IMR-90 (cell line): ENCODE measurements around the gene CD44. TPM values are rescaled to one million over a fixed set of nuclear protein-coding genes. Genes with fewer than 3 reads are reported as not detected.

Source experiments
- ATAC-seq: fragments of 200-7000 bp; cut with Tn5 transposase; 2 replicates; pipeline ENCODE4 v1.9.1; 2020; ENCODE audit warnings: low read depth, mild to moderate bottlenecking, moderate library complexity
- BruUV-seq: library from RNA; stranded (reverse); fragments of 400-500 nt; replicated peaks from 2 replicates; lab custom pipeline; 2021; lab: Mats Ljungman, UMichigan
- CTCF ChIA-PET: fragments of 300-600 bp; formaldehyde crosslinking; extraction: SDS; loops from one replicate; lab custom pipeline; 2021; ENCODE audit warnings: antibody characterized with exemption; lab: Yijun Ruan, JAX
- POLR2A ChIA-PET: fragments of 300-600 bp; sonication (Branson Sonifier 250); formaldehyde crosslinking; loops from one replicate; lab custom pipeline; 2022; ENCODE audit warnings: antibody characterized with exemption; ENCODE audit not compliant: unreplicated experiment; lab: Charles Lee
- DNase-seq: peaks from one replicate; pipeline ENCODE4 v3.0.0; 2013
- H2AFZ ChIP-seq: replicated peaks from 2 replicates; pipeline ENCODE3; 2013; ENCODE audit warnings: low read length, mild to moderate bottlenecking; ENCODE audit not compliant: poor library complexity
- H2AK5ac ChIP-seq: 2 replicates; pipeline ENCODE4 v1.6.1; 2013; ENCODE audit warnings: low read depth, low read length, inconsistent platforms
- H2AK9ac ChIP-seq: replicated peaks from 2 replicates; pipeline ENCODE3; 2013; ENCODE audit warnings: mild to moderate bottlenecking, low read depth, low read length, moderate library complexity; ENCODE audit not compliant: poor library complexity
- H2BK120ac ChIP-seq: 2 replicates; pipeline ENCODE4 v1.6.1; 2013; ENCODE audit warnings: low read depth, low read length, inconsistent platforms
- H2BK15ac ChIP-seq: 3 replicates; pipeline ENCODE4 v1.6.1; 2013; ENCODE audit warnings: low read depth, low read length, inconsistent platforms
- H2BK20ac ChIP-seq: 2 replicates; pipeline ENCODE4 v1.6.1; 2013; ENCODE audit warnings: low read depth, mild to moderate bottlenecking, inconsistent platforms, low read length, moderate library complexity
- H2BK5ac ChIP-seq: 2 replicates; pipeline ENCODE4 v1.6.1; 2013; ENCODE audit warnings: mild to moderate bottlenecking, low read depth, low read length, inconsistent platforms; ENCODE audit not compliant: poor library complexity, severe bottlenecking
- H3K14ac ChIP-seq: replicated peaks from 2 replicates; pipeline ENCODE4 v1.6.1; 2013; ENCODE audit warnings: low read depth, low read length, inconsistent platforms
- H3K18ac ChIP-seq: 2 replicates; pipeline ENCODE4 v1.6.1; 2013; ENCODE audit warnings: low read depth, low read length, control low read depth
- H3K23ac ChIP-seq: 2 replicates; pipeline ENCODE4 v1.6.1; 2013; ENCODE audit warnings: low read depth, low read length, inconsistent platforms
- H3K27ac ChIP-seq: 2 replicates; pipeline ENCODE4 v1.5.1; 2013; ENCODE audit warnings: mild to moderate bottlenecking, control low read depth, low read length; ENCODE audit not compliant: insufficient read depth
- H3K27me3 ChIP-seq: 2 replicates; pipeline ENCODE4 v1.6.1; 2013; ENCODE audit warnings: low read length; ENCODE audit not compliant: control insufficient read depth, insufficient read depth
- H3K36me3 ChIP-seq: 2 replicates; pipeline ENCODE4 v1.6.1; 2013; ENCODE audit warnings: low read length, mixed read lengths; ENCODE audit not compliant: control insufficient read depth, insufficient read depth
- H3K4ac ChIP-seq: 2 replicates; pipeline ENCODE4 v1.6.1; 2013; ENCODE audit warnings: low read depth, low read length, inconsistent platforms
- H3K4me1 ChIP-seq: 2 replicates; pipeline ENCODE4 v1.6.1; 2013; ENCODE audit warnings: low read length, mixed read lengths; ENCODE audit not compliant: control insufficient read depth, insufficient read depth
- H3K4me2 ChIP-seq: 2 replicates; pipeline ENCODE4 v1.6.1; 2013; ENCODE audit warnings: low read depth, mild to moderate bottlenecking, control low read depth, low read length, moderate library complexity
- H3K4me3 ChIP-seq: 2 replicates; pipeline ENCODE4 v1.5.1; 2013; ENCODE audit warnings: low read depth, mild to moderate bottlenecking, control low read depth, low read length, moderate library complexity; ENCODE audit not compliant: insufficient read depth
- H3K56ac ChIP-seq: 2 replicates; pipeline ENCODE4 v1.6.1; 2013; ENCODE audit warnings: low read length, inconsistent platforms; ENCODE audit not compliant: insufficient read depth; ENCODE audit errors: extremely low read depth
- H3K79me1 ChIP-seq, 2 experiments: 2 replicates each; pipeline ENCODE4 v1.6.1; 2013; ENCODE audit warnings: low read length in 2 of 2, inconsistent platforms in 1 of 2, low read depth in 1 of 2
- H3K9ac ChIP-seq: 2 replicates; pipeline ENCODE4 v1.6.1; 2013; ENCODE audit warnings: low read depth, low read length, control low read depth
- H3K9me1 ChIP-seq: 2 replicates; pipeline ENCODE4 v1.6.1; 2013; ENCODE audit warnings: low read length, inconsistent platforms; ENCODE audit not compliant: insufficient read depth
- H3K9me3 ChIP-seq: 2 replicates; pipeline ENCODE4 v1.6.1; 2013; ENCODE audit warnings: low read length; ENCODE audit not compliant: control insufficient read depth, insufficient read depth
- H4K20me1 ChIP-seq: 2 replicates; pipeline ENCODE4 v1.6.1; 2013; ENCODE audit warnings: low read length, inconsistent platforms; ENCODE audit not compliant: insufficient read depth
- H4K5ac ChIP-seq: 2 replicates; pipeline ENCODE4 v1.6.1; 2013; ENCODE audit warnings: mild to moderate bottlenecking, low read depth, low read length, control low read depth
- H4K8ac ChIP-seq, 2 experiments: 2 replicates each; pipeline ENCODE4 v1.6.1; 2013; ENCODE audit warnings: low read depth in 2 of 2, low read length in 2 of 2, control low read depth in 1 of 2, inconsistent platforms in 1 of 2
- H4K91ac ChIP-seq: 2 replicates; pipeline ENCODE4 v1.6.1; 2013; ENCODE audit warnings: low read depth, low read length, inconsistent platforms; ENCODE audit not compliant: insufficient read depth
- BHLHE40 ChIP-seq: fragments of 150-350 bp; IDR thresholded peaks from 2 replicates; pipeline ENCODE4 v1.6.1; 2016; ENCODE audit warnings: mild to moderate bottlenecking, low read depth, low read length
- CEBPB ChIP-seq: IDR thresholded peaks from 2 replicates; pipeline ENCODE4 v1.6.1; 2012; ENCODE audit warnings: low read depth, low read length, improper control_type of control experiment
- CHD1 ChIP-seq: IDR thresholded peaks from 2 replicates; pipeline ENCODE4 v1.6.1; 2012; ENCODE audit warnings: low read depth, low read length, improper control_type of control experiment
- FOS ChIP-seq: fragments of 150-350 bp; IDR thresholded peaks from 2 replicates; pipeline ENCODE4 v1.6.1; 2016; ENCODE audit warnings: low read depth, low read length
- MAFK ChIP-seq: IDR thresholded peaks from 2 replicates; pipeline ENCODE4 v1.6.1; 2012; ENCODE audit warnings: low read depth, low read length, improper control_type of control experiment
- MAZ ChIP-seq: IDR thresholded peaks from 2 replicates; pipeline ENCODE4 v1.6.1; 2012; ENCODE audit warnings: low read depth, mild to moderate bottlenecking, low read length, improper control_type of control experiment, moderate library complexity, borderline replicate concordance
- MXI1 ChIP-seq: IDR thresholded peaks from 2 replicates; pipeline ENCODE4 v1.6.1; 2012; ENCODE audit warnings: low read depth, mild to moderate bottlenecking, low read length, moderate library complexity, borderline replicate concordance
- NFE2L2 ChIP-seq: fragments of 150-350 bp; IDR thresholded peaks from 2 replicates; pipeline ENCODE4 v1.6.1; 2016; ENCODE audit warnings: low read depth, mild to moderate bottlenecking, low read length
- POLR2A ChIP-seq: IDR thresholded peaks from 2 replicates; pipeline ENCODE4 v1.6.1; 2012; ENCODE audit warnings: mild to moderate bottlenecking, low read depth, low read length
- RAD21 ChIP-seq: IDR thresholded peaks from 2 replicates; pipeline ENCODE4 v1.6.1; 2012; ENCODE audit warnings: low read length, improper control_type of control experiment
- RCOR1 ChIP-seq: IDR thresholded peaks from 2 replicates; pipeline ENCODE4 v1.6.1; 2012; ENCODE audit warnings: mild to moderate bottlenecking, low read length, improper control_type of control experiment; ENCODE audit not compliant: insufficient replicate concordance
- RFX5 ChIP-seq: IDR thresholded peaks from 2 replicates; pipeline ENCODE4 v1.8.0; 2012; ENCODE audit warnings: low read depth, mild to moderate bottlenecking, low read length, moderate library complexity
- SMC3 ChIP-seq: fragments of 150-350 bp; IDR thresholded peaks from 2 replicates; pipeline ENCODE4 v1.6.1; 2016; ENCODE audit warnings: low read depth, mild to moderate bottlenecking, antibody characterized with exemption, low read length, moderate library complexity
- WGBS, 2 experiments: methylation state at CpG; one replicate each; pipeline versions ENCODE4 v1.1.5 to v1.1.7; 2013; ENCODE audit warnings: missing lambda C conversion rate in 2 of 2; ENCODE audit not compliant: insufficient read length in 1 of 2; ENCODE audit errors: extremely low coverage in 2 of 2; 5-methylcytosine and 5-hydroxymethylcytosine counted together
- dilution Hi-C: fragments of 300-500 bp; cut with HindIII; formaldehyde crosslinking; loops from one replicate; pipeline ENCODE4 v1.14.3; 2018; ENCODE audit warnings: low sequenced_read_pairs; ENCODE audit not compliant: unreplicated experiment
- in situ Hi-C: fragments of 300-500 bp; cut with MboI; formaldehyde crosslinking; loops from 3 replicates; pipeline ENCODE4 v1.14.3; 2019; ENCODE audit warnings: low sequenced_read_pairs, inconsistent platforms, mixed read lengths
- intact Hi-C: fragments of 100-400 bp; cut with micrococcal nuclease; formaldehyde crosslinking; loops from 2 replicates; pipeline ENCODE4 v1.10.0; 2022
- polyA plus RNA-seq, 3 experiments: library from polyadenylated mRNA; depleted of rRNA; stranded (reverse); fragments of >200 nt; gene quantifications; 2 replicates each; pipeline ENCODE4 v1.2.3, GENCODE V29; 2012; ENCODE audit warnings: low replicate concordance in 1 of 3
- total RNA-seq: library from RNA; depleted of rRNA; stranded (reverse); fragments of >200 nt; gene quantifications from 2 replicates; pipeline ENCODE4 v1.2.3, GENCODE V29; 2012
- TF ChIP-seq, protein P1 (sequence below): fragments of 150-350 bp; IDR thresholded peaks from 2 replicates; pipeline ENCODE4 v1.6.1; 2017; ENCODE audit warnings: mild to moderate bottlenecking, antibody characterized with exemption, low read length, low read depth
- TF ChIP-seq, protein P2 (sequence below): fragments of 150-350 bp; IDR thresholded peaks from 2 replicates; pipeline ENCODE4 v1.6.1; 2016; ENCODE audit warnings: low read depth, mild to moderate bottlenecking, low read length, moderate library complexity, borderline replicate concordance
- TF ChIP-seq, protein P3 (sequence below): conservative IDR thresholded peaks from 2 replicates; pipeline ENCODE4 v1.5.1; 2012; ENCODE audit warnings: mild to moderate bottlenecking, low read depth, low read length, improper control_type of control experiment

The CD44 gene
- total and polyA plus RNA-seq, 2 of the 4 experiments (the other 2 are of a cell fraction): 357 to 947 TPM

GRCh38 chr11:35243774-35244173 is 104.8 kb downstream of the CD44 start:
- H3K27ac ChIP-seq: no peak overlapping the region
- H2BK120ac ChIP-seq: no peak overlapping the region
- intact Hi-C loops (no loop called here), dilution Hi-C loops (no loop called here), in situ Hi-C loops (no loop called here)
- peaks cover 2% of the 10 kb centered on the region; the same call in 1 of the 2 replicates for H3K4me1 ChIP-seq
- H3K36me3 ChIP-seq: no peaks in the 10 kb centered on the region
- H2AK5ac ChIP-seq: 0 out of 2 replicates have a peak overlapping the region, but pooled peaks have one; percentile 36
- DNase-seq (no peak), ATAC-seq (no peak)
- no peaks in the 10 kb centered on the region for H4K20me1 ChIP-seq
- no peak overlapping the region for H3K23ac ChIP-seq
- H3K4ac ChIP-seq: no peak overlapping the region
- no peak overlapping the region for H2AFZ ChIP-seq
- no peak overlapping the region for H3K56ac ChIP-seq
- CTCF ChIA-PET: no interaction called here
- 0 out of 3 replicates have a peak overlapping the region, but pooled peaks have one; percentile 19 for H2BK15ac ChIP-seq
- H3K4me3 ChIP-seq: no peak overlapping the region
- H3K18ac ChIP-seq: no peak overlapping the region
- H4K5ac ChIP-seq: no peak overlapping the region
- no peak overlapping the region; the same call in 1 of the 2 replicates for H4K91ac ChIP-seq
- no peaks in the 10 kb centered on the region for H3K27me3 ChIP-seq
- H3K9ac ChIP-seq: no peak overlapping the region
- no peak overlapping the region for H3K4me2 ChIP-seq
- H3K9me1 ChIP-seq: peaks cover 2% of the 10 kb centered on the region; the same call in 1 of the 2 replicates
- H2BK5ac ChIP-seq: no peak overlapping the region
- no peak overlapping the region for H2BK20ac ChIP-seq
- no peak overlapping the region for H3K14ac ChIP-seq
- BruUV-seq: no TSS peak
- H3K79me1 ChIP-seq: no peaks in the 10 kb centered on the region
- H4K8ac ChIP-seq: no peak overlapping the region
- no peak for TF ChIP-seq RFX5
- no peak for TF ChIP-seq MXI1
- TF ChIP-seq BHLHE40: no peak
- no peak for TF ChIP-seq FOS
- no peak for TF ChIP-seq RCOR1
- TF ChIP-seq MAFK: no peak
- TF ChIP-seq CHD1: no peak
- no peak for TF ChIP-seq NFE2L2
- TF ChIP-seq CEBPB: no peak
- TF ChIP-seq, protein P1, sequence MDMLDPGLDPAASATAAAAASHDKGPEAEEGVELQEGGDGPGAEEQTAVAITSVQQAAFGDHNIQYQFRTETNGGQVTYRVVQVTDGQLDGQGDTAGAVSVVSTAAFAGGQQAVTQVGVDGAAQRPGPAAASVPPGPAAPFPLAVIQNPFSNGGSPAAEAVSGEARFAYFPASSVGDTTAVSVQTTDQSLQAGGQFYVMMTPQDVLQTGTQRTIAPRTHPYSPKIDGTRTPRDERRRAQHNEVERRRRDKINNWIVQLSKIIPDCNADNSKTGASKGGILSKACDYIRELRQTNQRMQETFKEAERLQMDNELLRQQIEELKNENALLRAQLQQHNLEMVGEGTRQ: no peak
- no peak for TF ChIP-seq MAZ
- TF ChIP-seq, protein P2, sequence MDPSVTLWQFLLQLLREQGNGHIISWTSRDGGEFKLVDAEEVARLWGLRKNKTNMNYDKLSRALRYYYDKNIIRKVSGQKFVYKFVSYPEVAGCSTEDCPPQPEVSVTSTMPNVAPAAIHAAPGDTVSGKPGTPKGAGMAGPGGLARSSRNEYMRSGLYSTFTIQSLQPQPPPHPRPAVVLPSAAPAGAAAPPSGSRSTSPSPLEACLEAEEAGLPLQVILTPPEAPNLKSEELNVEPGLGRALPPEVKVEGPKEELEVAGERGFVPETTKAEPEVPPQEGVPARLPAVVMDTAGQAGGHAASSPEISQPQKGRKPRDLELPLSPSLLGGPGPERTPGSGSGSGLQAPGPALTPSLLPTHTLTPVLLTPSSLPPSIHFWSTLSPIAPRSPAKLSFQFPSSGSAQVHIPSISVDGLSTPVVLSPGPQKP: no peak
- no peak for TF ChIP-seq POLR2A
- TF ChIP-seq SMC3: no peak
- TF ChIP-seq, protein P3, sequence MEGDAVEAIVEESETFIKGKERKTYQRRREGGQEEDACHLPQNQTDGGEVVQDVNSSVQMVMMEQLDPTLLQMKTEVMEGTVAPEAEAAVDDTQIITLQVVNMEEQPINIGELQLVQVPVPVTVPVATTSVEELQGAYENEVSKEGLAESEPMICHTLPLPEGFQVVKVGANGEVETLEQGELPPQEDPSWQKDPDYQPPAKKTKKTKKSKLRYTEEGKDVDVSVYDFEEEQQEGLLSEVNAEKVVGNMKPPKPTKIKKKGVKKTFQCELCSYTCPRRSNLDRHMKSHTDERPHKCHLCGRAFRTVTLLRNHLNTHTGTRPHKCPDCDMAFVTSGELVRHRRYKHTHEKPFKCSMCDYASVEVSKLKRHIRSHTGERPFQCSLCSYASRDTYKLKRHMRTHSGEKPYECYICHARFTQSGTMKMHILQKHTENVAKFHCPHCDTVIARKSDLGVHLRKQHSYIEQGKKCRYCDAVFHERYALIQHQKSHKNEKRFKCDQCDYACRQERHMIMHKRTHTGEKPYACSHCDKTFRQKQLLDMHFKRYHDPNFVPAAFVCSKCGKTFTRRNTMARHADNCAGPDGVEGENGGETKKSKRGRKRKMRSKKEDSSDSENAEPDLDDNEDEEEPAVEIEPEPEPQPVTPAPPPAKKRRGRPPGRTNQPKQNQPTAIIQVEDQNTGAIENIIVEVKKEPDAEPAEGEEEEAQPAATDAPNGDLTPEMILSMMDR: no peak
- no peak for TF ChIP-seq RAD21
- WGBS, 2 experiments: no CpG with 5 or more reads among the region's 2 CpGs
- H3K9me3 ChIP-seq: no peaks in the 10 kb centered on the region; the same call in 1 of the 2 replicates
- POLR2A ChIA-PET: no interaction called here
- no peak overlapping the region for H2AK9ac ChIP-seq
